GM12892 (cell line): ENCODE results near the gene PSMA7.

Experiments used
- POLR2A ChIP-seq: IDR thresholded peaks from 2 replicates; pipeline ENCODE4 v1.6.1; 2011; ENCODE audit warnings: low read depth, low read length, control low read depth
- POLR2AphosphoS5 ChIP-seq: IDR thresholded peaks from 2 replicates; pipeline ENCODE4 v1.6.1; 2011; ENCODE audit warnings: low read depth, low read length, control low read depth
- TAF1 ChIP-seq: IDR thresholded peaks from 2 replicates; pipeline ENCODE4 v1.6.1; 2011; ENCODE audit warnings: low read depth, mild to moderate bottlenecking, control low read depth, low read length, borderline replicate concordance

- TF ChIP-seq POLR2A, result no peak
- no peak for TF ChIP-seq POLR2AphosphoS5
- TF ChIP-seq TAF1, result no peak
These were observed 13.6 kb upstream of the PSMA7 start for GRCh38 chr20:62156592-62157386.
